K562 (cell line): Measurements from ENCODE around the gene CRYBA1. TPM values are rescaled to one million over a fixed set of nuclear protein-coding genes. Genes with fewer than 3 reads are reported as not detected.
A peak's percentile ranks its signal among the peaks of the same experiment; 100 is the strongest.

Experiments
- BACH1 ChIP-seq: fragments of 200-800 bp; sonication (Bioruptor generic); IDR thresholded peaks from 2 replicates; pipeline ENCODE4 v1.6.1; 2016; ENCODE audit warnings: missing genetic modification characterization, missing compliant biosample characterization
- CHD1 ChIP-seq: fragments of 200-600 bp; sonication (generic); IDR thresholded peaks from one replicate; pipeline ENCODE4 v1.6.1; 2012; ENCODE audit warnings: mild to moderate bottlenecking, moderate library complexity, low read length, inconsistent platforms
- FOSL1 ChIP-seq: fragments of 200-800 bp; sonication (Bioruptor generic); conservative IDR thresholded peaks from 2 replicates; pipeline ENCODE4 v1.6.1; 2016; ENCODE audit warnings: missing genetic modification characterization, missing compliant biosample characterization
- GTF2A2 ChIP-seq: IDR thresholded peaks from 2 replicates; pipeline ENCODE4 v1.6.1; 2016; ENCODE audit warnings: mild to moderate bottlenecking, missing genetic modification characterization, missing compliant biosample characterization
- LCOR ChIP-seq: sonication (generic); formaldehyde crosslinking; IDR thresholded peaks from 2 replicates; pipeline ENCODE4 v1.8.0; 2022; ENCODE audit warnings: mild to moderate bottlenecking, missing genetic modification reagents
- MTA3 ChIP-seq: fragments of 450-650 bp; formaldehyde crosslinking; IDR thresholded peaks from 2 replicates; pipeline ENCODE4 v1.6.1; 2017; ENCODE audit warnings: mild to moderate bottlenecking, borderline replicate concordance
- PHF8 ChIP-seq: fragments of 200-600 bp; sonication (generic); IDR thresholded peaks from 2 replicates; pipeline ENCODE4 v1.6.1; 2012; ENCODE audit warnings: mixed run types, mild to moderate bottlenecking, inconsistent platforms, low read length, moderate library complexity, borderline replicate concordance
- SIN3A ChIP-seq, 2 experiments: fragments of 150-350 bp in 1 of 2; IDR thresholded peaks; 2 replicates each; pipeline ENCODE4 v1.6.1; 2011 to 2016; ENCODE audit warnings: borderline replicate concordance in 2 of 2, low read depth in 2 of 2, low read length in 2 of 2, mild to moderate bottlenecking in 2 of 2, moderate library complexity in 2 of 2; ENCODE audit not compliant: control insufficient read depth in 1 of 2
- TRIM28 ChIP-seq: fragments of 450-650 bp; IDR thresholded peaks from 2 replicates; pipeline ENCODE4 v1.6.1; 2017
- ZNF23 ChIP-seq: fragments of 250-450 bp; sonication (Bioruptor Pico); IDR thresholded peaks from 2 replicates; pipeline ENCODE4 v1.4.0; 2020; ENCODE audit warnings: mild to moderate bottlenecking
- ZNF518B ChIP-seq: fragments of 250-450 bp; sonication (Bioruptor Pico); IDR thresholded peaks from 2 replicates; pipeline ENCODE4 v1.5.0; 2021; ENCODE audit warnings: mild to moderate bottlenecking, moderate library complexity
- ZNF592 ChIP-seq: fragments of 450-650 bp; IDR thresholded peaks from 2 replicates; pipeline ENCODE4 v1.6.1; 2017; ENCODE audit warnings: antibody characterized with exemption, mild to moderate bottlenecking
- polyA plus RNA-seq, 8 experiments: library from polyadenylated mRNA; depleted of rRNA in 4 of 8; stranded (reverse) in 5 of 8; unstranded in 3 of 8; fragments of >200 nt; fragmentation: Nextera tagmentation in 2 of 8; fragmentation: Illumina TruSeq in 1 of 8; extraction: Ambion mirVana in 2 of 8; extraction: Trizol in 1 of 8; gene quantifications; 2 replicates each; pipeline versions ENCODE4 v1.2.1 to v1.2.3, GENCODE V29; 2011 to 2014; ENCODE audit warnings: inconsistent platforms in 1 of 8, missing spikeins in 1 of 8
- total RNA-seq, 7 experiments: library from RNA; depleted of rRNA in 6 of 7; stranded (reverse); fragments of >200 nt in 6 of 7; fragmentation: Illumina TruSeq in 2 of 7; extraction: Trizol in 2 of 7; gene quantifications; 2 replicates each; pipeline versions ENCODE4 v1.2.1 to v1.2.3, GENCODE V29; 2011 to 2021; ENCODE audit warnings: low replicate concordance in 1 of 7
- TF ChIP-seq, protein P1 (sequence below): fragments of 250-450 bp; sonication (Bioruptor Pico); IDR thresholded peaks from 2 replicates; pipeline ENCODE4 v1.4.0; 2020; ENCODE audit warnings: mild to moderate bottlenecking, moderate library complexity

The CRYBA1 gene
- total and polyA plus RNA-seq, 9 of the 15 experiments (the other 6 are each of a cell fraction or from before 2014, with no cell fraction given), result not detected

GRCh38 chr17:29294580-29294900 is 47.9 kb downstream of the CRYBA1 start (continued):
- TF ChIP-seq GTF2A2 (tag), result 0 out of 2 replicates have a peak, but pooled peaks have one; percentile 2
- no peak for TF ChIP-seq ZNF518B (CRISPR knock-in tag)
- TF ChIP-seq ZNF592, result no peak
- TF ChIP-seq TRIM28, result no peak
- TF ChIP-seq SIN3A (IDR thresholded peaks at IDR 0.05; ENCODE audit: borderline replicate concordance in 2 of 2, control insufficient read depth in 1 of 2, low read depth in 2 of 2, low read length in 2 of 2), result no peak
- TF ChIP-seq CHD1, result no peak
- no peak for TF ChIP-seq MTA3
- peak; percentile 42; the same call in 1 of the 2 replicates for TF ChIP-seq FOSL1
- TF ChIP-seq PHF8, result no peak
- TF ChIP-seq LCOR, result no peak
- TF ChIP-seq ZNF23 (CRISPR knock-in tag), result no peak
- TF ChIP-seq, protein P1, sequence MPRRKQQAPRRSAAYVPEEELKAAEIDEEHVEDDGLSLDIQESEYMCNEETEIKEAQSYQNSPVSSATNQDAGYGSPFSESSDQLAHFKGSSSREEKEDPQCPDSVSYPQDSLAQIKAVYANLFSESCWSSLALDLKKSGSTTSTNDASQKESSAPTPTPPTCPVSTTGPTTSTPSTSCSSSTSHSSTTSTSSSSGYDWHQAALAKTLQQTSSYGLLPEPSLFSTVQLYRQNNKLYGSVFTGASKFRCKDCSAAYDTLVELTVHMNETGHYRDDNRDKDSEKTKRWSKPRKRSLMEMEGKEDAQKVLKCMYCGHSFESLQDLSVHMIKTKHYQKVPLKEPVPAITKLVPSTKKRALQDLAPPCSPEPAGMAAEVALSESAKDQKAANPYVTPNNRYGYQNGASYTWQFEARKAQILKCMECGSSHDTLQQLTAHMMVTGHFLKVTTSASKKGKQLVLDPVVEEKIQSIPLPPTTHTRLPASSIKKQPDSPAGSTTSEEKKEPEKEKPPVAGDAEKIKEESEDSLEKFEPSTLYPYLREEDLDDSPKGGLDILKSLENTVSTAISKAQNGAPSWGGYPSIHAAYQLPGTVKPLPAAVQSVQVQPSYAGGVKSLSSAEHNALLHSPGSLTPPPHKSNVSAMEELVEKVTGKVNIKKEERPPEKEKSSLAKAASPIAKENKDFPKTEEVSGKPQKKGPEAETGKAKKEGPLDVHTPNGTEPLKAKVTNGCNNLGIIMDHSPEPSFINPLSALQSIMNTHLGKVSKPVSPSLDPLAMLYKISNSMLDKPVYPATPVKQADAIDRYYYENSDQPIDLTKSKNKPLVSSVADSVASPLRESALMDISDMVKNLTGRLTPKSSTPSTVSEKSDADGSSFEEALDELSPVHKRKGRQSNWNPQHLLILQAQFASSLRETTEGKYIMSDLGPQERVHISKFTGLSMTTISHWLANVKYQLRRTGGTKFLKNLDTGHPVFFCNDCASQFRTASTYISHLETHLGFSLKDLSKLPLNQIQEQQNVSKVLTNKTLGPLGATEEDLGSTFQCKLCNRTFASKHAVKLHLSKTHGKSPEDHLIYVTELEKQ (CRISPR knock-in tag), result no peak
- peak; percentile 67 for TF ChIP-seq BACH1 (tag)
